ENCODE data around the gene ATOH7. TPM values are rescaled to one million over a fixed set of nuclear protein-coding genes. Genes with fewer than 3 reads are reported as not detected.

Gene ATOH7
- total and polyA plus RNA-seq, 2 of the 4 experiments (the other 2 are of a cell fraction), result 0.05 TPM; not detected in 1

GRCh38 chr10:68230268-68230667 is 1.6 kb downstream of the ATOH7 start:
- Histone ChIP-seq H3K4me3 (ENCODE audit: insufficient read depth, low read depth, low read length) (no peak overlapping the region), H4K91ac (ENCODE audit: insufficient read depth, low read depth, low read length) (no peak overlapping the region), H2AK5ac (ENCODE audit: low read depth, low read length) (no peak overlapping the region), H3K9me3 (ENCODE audit: control insufficient read depth, insufficient read depth, low read length) (no peaks in the 10 kb centered on the region), H3K4ac (ENCODE audit: low read depth, low read length) (no peak overlapping the region), H2AFZ (replicated peaks; ENCODE audit: low read length, poor library complexity) (no peak overlapping the region), H3K4me1 (ENCODE audit: control insufficient read depth, insufficient read depth, low read length) (no peaks in the 10 kb centered on the region; the same call in 1 of the 2 replicates), H2BK5ac (ENCODE audit: low read depth, low read length, poor library complexity, severe bottlenecking) (no peak overlapping the region), H2BK15ac (ENCODE audit: low read depth, low read length) (no peak overlapping the region), H4K5ac (ENCODE audit: low read depth, low read length) (no peak overlapping the region), H2BK20ac (ENCODE audit: low read depth, low read length) (no peak overlapping the region), H2AK9ac (replicated peaks; ENCODE audit: low read depth, low read length, poor library complexity) (no peak overlapping the region), H3K18ac (ENCODE audit: low read depth, low read length) (no peak overlapping the region), H3K27ac (ENCODE audit: insufficient read depth, low read length) (no peak overlapping the region), H3K36me3 (ENCODE audit: control insufficient read depth, insufficient read depth, low read length) (no peaks in the 10 kb centered on the region), H3K27me3 (ENCODE audit: control insufficient read depth, insufficient read depth, low read length) (peaks cover 8% of the 10 kb centered on the region; the same call in 1 of the 2 replicates), H3K9ac (ENCODE audit: low read depth, low read length) (no peak overlapping the region), H3K23ac (ENCODE audit: low read depth, low read length) (no peak overlapping the region), H4K20me1 (ENCODE audit: insufficient read depth, low read length) (no peaks in the 10 kb centered on the region), H2BK120ac (ENCODE audit: low read depth, low read length) (no peak overlapping the region), H3K14ac (replicated peaks; ENCODE audit: low read depth, low read length) (no peak overlapping the region), H3K9me1 (ENCODE audit: insufficient read depth, low read length) (no peaks in the 10 kb centered on the region), H4K8ac (ENCODE audit: low read depth in 2 of 2, low read length in 2 of 2) (no peak overlapping the region), H3K56ac (ENCODE audit: extremely low read depth, insufficient read depth, low read length) (no peak overlapping the region), H3K79me1 (ENCODE audit: low read depth in 1 of 2, low read length in 2 of 2) (no peaks in the 10 kb centered on the region), H3K4me2 (ENCODE audit: low read depth, low read length) (no peak overlapping the region)
- ATAC-seq (ENCODE audit: low read depth) (no peak), DNase-seq (no peak)
- WGBS, 2 experiments (ENCODE audit: extremely low coverage in 2 of 2, insufficient read length in 1 of 2), result no CpG with 5 or more reads among the region's 5 CpGs
- no peak for TF ChIP-seq SMC3 (IDR thresholded peaks at IDR 0.05; ENCODE audit: low read depth, low read length)
- TF ChIP-seq, protein P1, sequence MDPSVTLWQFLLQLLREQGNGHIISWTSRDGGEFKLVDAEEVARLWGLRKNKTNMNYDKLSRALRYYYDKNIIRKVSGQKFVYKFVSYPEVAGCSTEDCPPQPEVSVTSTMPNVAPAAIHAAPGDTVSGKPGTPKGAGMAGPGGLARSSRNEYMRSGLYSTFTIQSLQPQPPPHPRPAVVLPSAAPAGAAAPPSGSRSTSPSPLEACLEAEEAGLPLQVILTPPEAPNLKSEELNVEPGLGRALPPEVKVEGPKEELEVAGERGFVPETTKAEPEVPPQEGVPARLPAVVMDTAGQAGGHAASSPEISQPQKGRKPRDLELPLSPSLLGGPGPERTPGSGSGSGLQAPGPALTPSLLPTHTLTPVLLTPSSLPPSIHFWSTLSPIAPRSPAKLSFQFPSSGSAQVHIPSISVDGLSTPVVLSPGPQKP (IDR thresholded peaks at IDR 0.05; ENCODE audit: borderline replicate concordance, low read depth, low read length), result no peak
- no peak for TF ChIP-seq RAD21 (IDR thresholded peaks at IDR 0.05; ENCODE audit: low read length)
- TF ChIP-seq USF2 (IDR thresholded peaks at IDR 0.05; ENCODE audit: low read depth, low read length), result no peak
- no peak for TF ChIP-seq MXI1 (IDR thresholded peaks at IDR 0.05; ENCODE audit: borderline replicate concordance, low read depth, low read length)
- no peak for TF ChIP-seq RCOR1 (IDR thresholded peaks at IDR 0.05; ENCODE audit: insufficient replicate concordance, low read length)
- TF ChIP-seq NFE2L2 (IDR thresholded peaks at IDR 0.05; ENCODE audit: low read depth, low read length), result no peak
- TF ChIP-seq CEBPB (IDR thresholded peaks at IDR 0.05; ENCODE audit: low read depth, low read length), result no peak
- TF ChIP-seq POLR2A (IDR thresholded peaks at IDR 0.05; ENCODE audit: low read depth, low read length), result no peak
- no peak for TF ChIP-seq RFX5 (IDR thresholded peaks at IDR 0.05; ENCODE audit: low read depth, low read length)
- TF ChIP-seq, protein P2, sequence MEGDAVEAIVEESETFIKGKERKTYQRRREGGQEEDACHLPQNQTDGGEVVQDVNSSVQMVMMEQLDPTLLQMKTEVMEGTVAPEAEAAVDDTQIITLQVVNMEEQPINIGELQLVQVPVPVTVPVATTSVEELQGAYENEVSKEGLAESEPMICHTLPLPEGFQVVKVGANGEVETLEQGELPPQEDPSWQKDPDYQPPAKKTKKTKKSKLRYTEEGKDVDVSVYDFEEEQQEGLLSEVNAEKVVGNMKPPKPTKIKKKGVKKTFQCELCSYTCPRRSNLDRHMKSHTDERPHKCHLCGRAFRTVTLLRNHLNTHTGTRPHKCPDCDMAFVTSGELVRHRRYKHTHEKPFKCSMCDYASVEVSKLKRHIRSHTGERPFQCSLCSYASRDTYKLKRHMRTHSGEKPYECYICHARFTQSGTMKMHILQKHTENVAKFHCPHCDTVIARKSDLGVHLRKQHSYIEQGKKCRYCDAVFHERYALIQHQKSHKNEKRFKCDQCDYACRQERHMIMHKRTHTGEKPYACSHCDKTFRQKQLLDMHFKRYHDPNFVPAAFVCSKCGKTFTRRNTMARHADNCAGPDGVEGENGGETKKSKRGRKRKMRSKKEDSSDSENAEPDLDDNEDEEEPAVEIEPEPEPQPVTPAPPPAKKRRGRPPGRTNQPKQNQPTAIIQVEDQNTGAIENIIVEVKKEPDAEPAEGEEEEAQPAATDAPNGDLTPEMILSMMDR (conservative IDR thresholded peaks at IDR 0.05; ENCODE audit: low read depth, low read length), result no peak
- no peak for TF ChIP-seq MAZ (IDR thresholded peaks at IDR 0.05; ENCODE audit: borderline replicate concordance, low read depth, low read length)
- TF ChIP-seq CHD1 (IDR thresholded peaks at IDR 0.05; ENCODE audit: low read depth, low read length), result no peak
- TF ChIP-seq BHLHE40 (IDR thresholded peaks at IDR 0.05; ENCODE audit: low read depth, low read length), result no peak
- no peak for TF ChIP-seq FOS (IDR thresholded peaks at IDR 0.05; ENCODE audit: low read depth, low read length)
- intact Hi-C loops (cut with micrococcal nuclease), result no loop called here
- POLR2A ChIA-PET (ENCODE audit: unreplicated experiment), result no interaction called here
- CTCF ChIA-PET, result no interaction called here
- dilution Hi-C loops (cut with HindIII; ENCODE audit: low sequenced_read_pairs, unreplicated experiment), result no loop called here
- no TSS peak for BruUV-seq (replicated peaks)
- in situ Hi-C loops (cut with MboI; ENCODE audit: low sequenced_read_pairs), result no loop called here

Measured in IMR-90 (cell line).